ENCODE results near the gene WDR5B. TPM values are rescaled to one million over a fixed set of nuclear protein-coding genes. Genes with fewer than 3 reads are reported as not detected.
"Not testable (repeated sequence)": the region's sequence is repeated elsewhere in the genome, so short reads cannot be mapped to it uniquely, and the experiment has no call there.

WDR5B gene
- total and polyA plus RNA-seq, 2 donors (not counting 3 experiments of a cell fraction or from before 2014, with no cell fraction given): 1.8 to 3.7 TPM

DNA sequence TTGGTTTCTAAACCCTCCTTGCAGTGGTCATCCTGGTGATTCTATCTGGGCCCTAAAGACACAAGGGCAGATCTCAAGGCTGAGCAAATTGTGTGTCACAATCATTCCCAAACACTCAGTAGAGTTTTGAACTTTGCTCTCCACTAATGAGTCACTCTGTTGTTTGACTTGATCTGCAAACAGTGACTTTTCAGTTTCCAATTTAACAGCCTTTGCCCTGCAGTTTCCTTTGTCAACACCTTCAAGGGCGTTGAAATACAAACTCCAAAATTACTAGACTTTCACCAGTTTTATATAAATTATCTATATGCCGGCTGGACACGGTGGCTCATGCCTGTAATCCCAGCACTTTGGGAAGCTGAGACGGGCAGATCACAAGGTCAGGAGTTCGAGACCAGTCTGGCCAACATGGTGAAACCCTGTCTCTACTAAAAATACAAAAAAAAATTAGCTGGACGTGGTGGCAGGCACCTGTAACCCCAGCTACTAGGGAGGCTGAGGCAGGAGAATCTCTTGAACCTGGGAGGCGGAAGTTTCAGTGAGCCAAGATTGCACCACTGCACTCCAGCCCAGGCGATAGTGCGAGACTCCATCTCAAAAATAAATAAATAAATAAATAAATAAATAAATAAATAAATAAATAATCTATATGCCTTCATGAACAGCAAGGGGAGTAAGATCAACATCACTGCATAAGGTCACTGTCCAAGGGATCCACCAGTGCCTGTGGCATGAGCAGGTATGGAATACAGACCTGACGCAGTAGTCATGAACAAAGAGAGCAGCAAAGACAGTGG, 50.1 kb downstream of the WDR5B start:
- BruUV-seq (replicated peaks); H2AFZ ChIP-seq (ENCODE audit: low read depth, low read length); H3K36me3 ChIP-seq (ENCODE audit: control insufficient read depth in 2 of 2, extremely low read depth in 1 of 2, insufficient read depth in 2 of 2, low read length in 2 of 2); H3K4me3 ChIP-seq (replicated peaks in 1 of 3; ENCODE audit: insufficient read depth in 1 of 3, low read depth in 1 of 3, low read length in 3 of 3); H3K9ac ChIP-seq (replicated peaks; ENCODE audit: extremely low read depth, insufficient read depth, low read length); H3K27ac ChIP-seq (ENCODE audit: insufficient read depth, low read depth, low read length); H3K9me1 ChIP-seq (replicated peaks; ENCODE audit: control insufficient read depth, extremely low read depth, insufficient read depth, low read length); H3K79me2 ChIP-seq (ENCODE audit: control insufficient read depth, insufficient read depth, low read length); H3K4me2 ChIP-seq (ENCODE audit: insufficient read depth, low read length); POLR2A ChIA-PET; H3K9me3 ChIP-seq (replicated peaks; ENCODE audit: control insufficient read depth, insufficient read depth, low read length); H3K27me3 ChIP-seq (ENCODE audit: control insufficient read depth in 2 of 2, insufficient read depth in 2 of 2, low read length in 2 of 2); CTCF ChIA-PET; H4K20me1 ChIP-seq (replicated peaks; ENCODE audit: control insufficient read depth, extremely low read depth, insufficient read depth, low read length); intact Hi-C loops (cut with micrococcal nuclease); FAIRE-seq; dilution Hi-C loops (cut with MboI; ENCODE audit: extremely low pct_ligation_motif_present, low sequenced_read_pairs); H3K4me1 ChIP-seq (ENCODE audit: control insufficient read depth, extremely low read depth, insufficient read depth, low read length): not testable (repeated sequence)
- TF ChIP-seq FOS (IDR thresholded peaks at IDR 0.05; ENCODE audit: borderline replicate concordance, insufficient read depth, low read length): peak; percentile 37
- peak; percentile 32 for DNase-seq (ENCODE audit: low read depth, low spot score)

DNA sequence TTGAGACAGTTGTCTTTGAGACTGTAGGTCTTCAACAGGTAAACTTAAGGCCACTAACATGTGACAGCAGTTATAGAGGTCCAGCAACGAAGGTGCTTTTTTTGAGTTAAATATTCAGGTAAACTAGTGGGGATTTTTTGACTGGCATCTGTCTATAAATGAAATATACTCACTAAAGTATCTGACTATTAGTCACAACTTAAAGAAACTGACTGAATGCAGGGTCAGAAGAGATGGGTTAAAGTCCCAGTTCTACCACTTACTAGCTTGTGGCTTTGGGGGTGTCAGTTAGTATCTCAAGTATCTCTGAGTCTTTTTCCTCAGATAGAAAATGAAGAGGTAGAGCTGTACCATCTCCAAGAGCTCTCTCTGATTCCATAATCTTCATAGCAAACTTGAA, 50.8 kb downstream of the WDR5B start:
- Histone ChIP-seq H3K9me1 (replicated peaks; ENCODE audit: control insufficient read depth, extremely low read depth, insufficient read depth, low read length) (no peaks in the 10 kb centered on the region), H3K27me3 (ENCODE audit: control insufficient read depth in 2 of 2, insufficient read depth in 2 of 2, low read length in 2 of 2) (no peaks in the 10 kb centered on the region), H3K27ac (ENCODE audit: insufficient read depth, low read depth, low read length) (no peak overlapping the region), H3K4me3 (replicated peaks in 1 of 3; ENCODE audit: insufficient read depth in 1 of 3, low read depth in 1 of 3, low read length in 3 of 3) (no peak overlapping the region), H3K79me2 (ENCODE audit: control insufficient read depth, insufficient read depth, low read length) (no peaks in the 10 kb centered on the region), H3K9ac (replicated peaks; ENCODE audit: extremely low read depth, insufficient read depth, low read length) (no peak overlapping the region), H2AFZ (ENCODE audit: low read depth, low read length) (no peak overlapping the region), H3K9me3 (replicated peaks; ENCODE audit: control insufficient read depth, insufficient read depth, low read length) (no peaks in the 10 kb centered on the region), H3K4me1 (ENCODE audit: control insufficient read depth, extremely low read depth, insufficient read depth, low read length) (no peaks in the 10 kb centered on the region), H3K36me3 (ENCODE audit: control insufficient read depth in 2 of 2, extremely low read depth in 1 of 2, insufficient read depth in 2 of 2, low read length in 2 of 2) (peaks cover 0 to 7% of the 10 kb centered on the region in 2 experiments), H4K20me1 (replicated peaks; ENCODE audit: control insufficient read depth, extremely low read depth, insufficient read depth, low read length) (no peaks in the 10 kb centered on the region), H3K4me2 (ENCODE audit: insufficient read depth, low read length) (no peak overlapping the region)
- DNase-seq (ENCODE audit: low read depth, low spot score) (no peak), FAIRE-seq (no peak)
- dilution Hi-C loops (cut with MboI; ENCODE audit: extremely low pct_ligation_motif_present, low sequenced_read_pairs) (no loop called here), intact Hi-C loops (cut with micrococcal nuclease) (no loop called here)
- ChIA-PET CTCF (interaction anchor here (1.5 kb wide), 1 partner anchor 19 kb away, joined by 4 read pairs; the partner anchor contains the start of gene FAM162A), POLR2A (no interaction called here)
- no peak for TF ChIP-seq POLR2AphosphoS5 (IDR thresholded peaks at IDR 0.05; ENCODE audit: insufficient read depth, low read depth, low read length)
- no peak for TF ChIP-seq POLR2A (IDR thresholded peaks at IDR 0.05; ENCODE audit: low read depth, low read length)
- TF ChIP-seq, protein P1, sequence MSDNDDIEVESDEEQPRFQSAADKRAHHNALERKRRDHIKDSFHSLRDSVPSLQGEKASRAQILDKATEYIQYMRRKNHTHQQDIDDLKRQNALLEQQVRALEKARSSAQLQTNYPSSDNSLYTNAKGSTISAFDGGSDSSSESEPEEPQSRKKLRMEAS (IDR thresholded peaks at IDR 0.05; ENCODE audit: insufficient read depth, insufficient read length): no peak
- TF ChIP-seq EZH2 (IDR thresholded peaks at IDR 0.05; ENCODE audit: borderline replicate concordance, low read depth, low read length, severe bottlenecking): no peak
- no peak for TF ChIP-seq JUN (IDR thresholded peaks at IDR 0.05; ENCODE audit: borderline replicate concordance, insufficient read depth, insufficient read length, low read depth)
- no peak for TF ChIP-seq FOS (IDR thresholded peaks at IDR 0.05; ENCODE audit: borderline replicate concordance, insufficient read depth, low read length)
- BruUV-seq (replicated peaks): no TSS peak

Data from endothelial cell of umbilical vein (primary cell).